ENCODE data around the gene FARS2. TPM values are rescaled to one million over a fixed set of nuclear protein-coding genes. Genes with fewer than 3 reads are reported as not detected.

Gene FARS2
- total and polyA plus RNA-seq, 4 donors = 6.3 to 14.2 (median 10.5) TPM

- H3K4me1 ChIP-seq (ENCODE audit: control insufficient read depth in 1 of 2, insufficient read depth in 2 of 2, low read length in 2 of 2) = no peaks in the 10 kb centered on the region
- DNase-seq (no peak), ATAC-seq (ENCODE audit: low FRiP score) (no peak)
- no peak overlapping the region for H3K4me3 ChIP-seq (ENCODE audit: low read length in 2 of 2)
- H3K36me3 ChIP-seq (ENCODE audit: control insufficient read depth in 1 of 2, insufficient read depth in 2 of 2, low read length in 1 of 2) = no peaks in the 10 kb centered on the region
- H3K27me3 ChIP-seq (ENCODE audit: control insufficient read depth in 1 of 2, insufficient read depth in 2 of 2, low read length in 1 of 2) = no peaks in the 10 kb centered on the region
- intact Hi-C loops (cut with DNase I) = no loop called here
- WGBS, 2 donors = 82 to 88% methylated on average over 1 of the region's 1 CpG
- no peak overlapping the region for H3K27ac ChIP-seq (ENCODE audit: low read depth in 1 of 2, low read length in 2 of 2)
- H3K9me3 ChIP-seq (ENCODE audit: control insufficient read depth, low read length) = no peaks in the 10 kb centered on the region
These were observed 39.0 kb downstream of the FARS2 start for GRCh38 chr6:5300206-5300764.

DNA sequence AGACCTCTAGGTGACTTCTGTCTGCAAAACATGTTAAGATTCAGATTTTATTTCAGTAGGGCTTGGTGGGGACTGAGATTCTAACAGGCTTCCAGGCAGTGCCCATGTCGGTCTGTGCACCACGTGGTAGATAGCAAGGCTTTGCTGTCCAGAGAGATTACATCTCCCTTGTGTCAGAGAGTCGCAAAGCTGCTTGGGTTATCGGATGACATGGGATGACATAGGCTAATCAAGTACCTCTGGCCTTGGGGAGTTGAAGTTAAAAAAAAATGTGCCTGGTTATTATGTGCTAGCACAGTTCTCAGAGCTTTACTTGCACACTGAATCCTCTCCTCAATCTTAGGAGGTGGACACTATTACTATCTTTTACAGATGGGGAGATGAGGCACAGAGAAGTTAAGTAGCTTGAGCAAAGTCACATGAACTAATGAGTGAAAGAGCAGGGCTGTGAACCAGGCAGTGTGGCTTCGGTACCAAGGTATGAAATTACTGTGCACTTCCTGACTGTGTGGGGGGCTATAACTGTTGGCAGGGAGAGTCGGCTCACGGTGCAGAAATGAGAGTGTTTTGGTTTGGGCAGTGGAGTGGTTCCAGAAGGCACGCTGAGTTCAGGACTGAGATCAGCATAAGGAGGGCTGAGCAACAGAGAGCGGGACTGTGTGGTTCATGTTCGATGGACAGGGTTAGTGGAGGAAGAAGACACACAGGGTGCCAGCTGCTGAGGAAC lies 41.1 kb downstream of the FARS2 start:
- H3K4me3 ChIP-seq (ENCODE audit: low read length in 2 of 2) = no peak overlapping the region
- ATAC-seq (ENCODE audit: low FRiP score) (no peak), DNase-seq (no peak)
- intact Hi-C loops (cut with DNase I) = no loop called here
- H3K9me3 ChIP-seq (ENCODE audit: control insufficient read depth, low read length) = no peaks in the 10 kb centered on the region
- no peak overlapping the region for H3K27ac ChIP-seq (ENCODE audit: low read depth in 1 of 2, low read length in 2 of 2)
- 37 to 38% methylated on average over 10 of the region's 10 CpGs for WGBS, 2 donors
- H3K27me3 ChIP-seq (ENCODE audit: control insufficient read depth in 1 of 2, insufficient read depth in 2 of 2, low read length in 1 of 2) = no peaks in the 10 kb centered on the region
- H3K4me1 ChIP-seq (ENCODE audit: control insufficient read depth in 1 of 2, insufficient read depth in 2 of 2, low read length in 2 of 2) = no peaks in the 10 kb centered on the region
- no peaks in the 10 kb centered on the region for H3K36me3 ChIP-seq (ENCODE audit: control insufficient read depth in 1 of 2, insufficient read depth in 2 of 2, low read length in 1 of 2)

DNA sequence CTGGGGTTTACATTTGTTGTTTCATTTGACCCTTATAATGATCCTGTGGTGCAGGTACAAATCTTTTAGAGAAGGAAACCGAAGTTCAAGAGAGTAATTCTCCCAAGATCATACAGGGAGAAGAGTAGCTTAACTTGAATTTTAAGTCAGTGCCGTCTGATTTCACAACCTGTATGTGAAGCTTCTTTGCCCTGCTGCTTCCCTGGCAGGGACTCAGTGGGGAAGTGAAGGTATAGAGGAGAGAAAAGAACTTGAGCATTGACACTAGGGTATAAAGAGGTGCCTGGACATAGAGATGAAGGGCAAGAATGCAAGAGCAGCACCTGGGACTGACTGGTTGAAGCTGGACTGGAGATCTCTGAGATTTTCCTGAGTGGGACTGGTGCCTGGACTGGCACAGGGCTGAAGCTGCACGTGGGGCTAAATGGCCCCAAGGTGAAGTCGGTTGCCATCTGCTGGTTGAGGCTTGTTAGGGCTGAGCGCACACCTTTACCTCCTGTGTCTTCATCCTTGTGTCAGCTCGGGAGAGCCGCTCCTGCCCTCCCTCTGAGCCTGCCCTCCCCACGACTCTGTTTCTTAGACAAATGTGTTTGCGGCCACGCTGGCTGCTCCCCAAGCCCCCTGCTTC lies 41.8 kb downstream of the FARS2 start:
- intact Hi-C loops (cut with DNase I) = no loop called here
- ATAC-seq (ENCODE audit: low FRiP score) (no peak), DNase-seq (no peak)
- 75 to 76% methylated on average over 10 of the region's 10 CpGs for WGBS, 2 donors
- H3K9me3 ChIP-seq (ENCODE audit: control insufficient read depth, low read length) = no peaks in the 10 kb centered on the region
- no peaks in the 10 kb centered on the region for H3K4me1 ChIP-seq (ENCODE audit: control insufficient read depth in 1 of 2, insufficient read depth in 2 of 2, low read length in 2 of 2)
- H3K27me3 ChIP-seq (ENCODE audit: control insufficient read depth in 1 of 2, insufficient read depth in 2 of 2, low read length in 1 of 2) = no peaks in the 10 kb centered on the region
- H3K27ac ChIP-seq (ENCODE audit: low read depth in 1 of 2, low read length in 2 of 2) = no peak overlapping the region
- H3K4me3 ChIP-seq (ENCODE audit: low read length in 2 of 2) = no peak overlapping the region
- H3K36me3 ChIP-seq (ENCODE audit: control insufficient read depth in 1 of 2, insufficient read depth in 2 of 2, low read length in 1 of 2) = no peaks in the 10 kb centered on the region

GRCh38 chr6:5303682-5304081 lies 42.4 kb downstream of the FARS2 start:
- no peak for DNase-seq
- no peak for ATAC-seq (ENCODE audit: low FRiP score)

DNA sequence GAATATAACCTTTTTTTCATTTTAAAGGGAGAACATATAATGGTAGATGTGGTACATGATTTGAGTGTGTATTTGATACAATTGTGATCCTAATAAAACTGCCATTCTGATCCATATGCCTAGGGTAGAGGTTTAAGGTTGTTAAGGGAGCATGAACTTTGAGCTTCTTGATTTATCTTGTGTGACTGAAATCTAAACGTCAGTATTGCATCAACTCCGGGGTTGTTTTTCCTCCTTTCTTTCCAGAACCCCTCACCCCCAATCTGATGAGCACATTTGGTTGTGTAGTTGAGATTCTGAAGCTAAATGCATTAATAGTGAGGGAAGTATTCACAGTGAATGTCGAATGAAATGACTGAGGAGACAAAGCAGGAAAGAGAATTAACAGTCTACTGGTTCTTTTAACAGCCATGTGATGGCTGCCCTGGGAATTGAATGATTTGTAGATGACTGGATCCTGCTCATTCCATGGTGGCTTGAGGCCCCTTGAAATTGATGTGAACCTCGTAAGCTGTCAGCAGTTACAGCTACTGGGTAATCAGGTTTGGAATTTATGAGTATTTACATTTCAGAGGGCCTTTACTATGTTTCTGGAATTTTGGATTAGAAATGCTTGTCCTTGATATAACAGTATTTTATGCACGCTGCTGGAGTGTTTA lies 44.8 kb downstream of the FARS2 start:
- H3K27me3 ChIP-seq (ENCODE audit: control insufficient read depth in 1 of 2, insufficient read depth in 2 of 2, low read length in 1 of 2) = no peaks in the 10 kb centered on the region
- H3K27ac ChIP-seq (ENCODE audit: low read depth in 1 of 2, low read length in 2 of 2) = no peak overlapping the region
- WGBS, 2 donors = 62 to 76% methylated on average over 5 of the region's 5 CpGs
- intact Hi-C loops (cut with DNase I) = no loop called here
- no peak overlapping the region for H3K4me3 ChIP-seq (ENCODE audit: low read length in 2 of 2)
- no peak for ATAC-seq (ENCODE audit: low FRiP score)
- no peaks in the 10 kb centered on the region for H3K4me1 ChIP-seq (ENCODE audit: control insufficient read depth in 1 of 2, insufficient read depth in 2 of 2, low read length in 2 of 2)
- no peaks in the 10 kb centered on the region for H3K9me3 ChIP-seq (ENCODE audit: control insufficient read depth, low read length)
- no peak for DNase-seq
- no peaks in the 10 kb centered on the region for H3K36me3 ChIP-seq (ENCODE audit: control insufficient read depth in 1 of 2, insufficient read depth in 2 of 2, low read length in 1 of 2)

More at GRCh38 chr6:5303682-5304081, 42.4 kb downstream of the FARS2 start:
- Histone ChIP-seq H3K9me3 (ENCODE audit: control insufficient read depth, low read length) (no peaks in the 10 kb centered on the region), H3K27ac (ENCODE audit: low read depth in 1 of 2, low read length in 2 of 2) (no peak overlapping the region), H3K27me3 (ENCODE audit: control insufficient read depth in 1 of 2, insufficient read depth in 2 of 2, low read length in 1 of 2) (no peaks in the 10 kb centered on the region), H3K4me1 (ENCODE audit: control insufficient read depth in 1 of 2, insufficient read depth in 2 of 2, low read length in 2 of 2) (no peaks in the 10 kb centered on the region), H3K36me3 (ENCODE audit: control insufficient read depth in 1 of 2, insufficient read depth in 2 of 2, low read length in 1 of 2) (no peaks in the 10 kb centered on the region), H3K4me3 (ENCODE audit: low read length in 2 of 2) (no peak overlapping the region)
- intact Hi-C loops (cut with DNase I) = no loop called here
- 93% methylated on average over 8 of the region's 8 CpGs for WGBS, 2 donors

DNA sequence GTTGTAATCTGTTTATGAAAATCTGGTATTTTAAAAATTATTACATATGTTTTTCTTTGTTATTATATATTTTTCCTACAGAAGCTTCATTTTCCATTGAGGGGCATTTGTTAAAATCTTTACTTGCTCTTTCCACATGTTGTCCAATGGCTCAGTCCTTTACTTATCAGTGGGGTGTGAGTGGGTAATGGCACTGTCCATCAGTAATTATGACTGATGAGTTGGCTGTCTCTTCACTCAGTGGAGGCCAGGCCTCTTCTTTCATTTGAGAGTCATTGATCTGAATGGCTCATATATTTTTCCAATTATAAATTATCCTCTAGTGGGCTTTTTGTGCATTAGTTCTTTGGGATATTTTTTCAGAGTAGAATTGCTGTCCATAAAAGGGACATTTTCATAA lies 45.7 kb downstream of the FARS2 start:
- Histone ChIP-seq H3K27ac (ENCODE audit: low read depth in 1 of 2, low read length in 2 of 2) (no peak overlapping the region), H3K4me3 (ENCODE audit: low read length in 2 of 2) (no peak overlapping the region), H3K4me1 (ENCODE audit: control insufficient read depth in 1 of 2, insufficient read depth in 2 of 2, low read length in 2 of 2) (no peaks in the 10 kb centered on the region), H3K9me3 (ENCODE audit: control insufficient read depth, low read length) (no peaks in the 10 kb centered on the region), H3K27me3 (ENCODE audit: control insufficient read depth in 1 of 2, insufficient read depth in 2 of 2, low read length in 1 of 2) (no peaks in the 10 kb centered on the region), H3K36me3 (ENCODE audit: control insufficient read depth in 1 of 2, insufficient read depth in 2 of 2, low read length in 1 of 2) (no peaks in the 10 kb centered on the region)
- intact Hi-C loops (cut with DNase I) = no loop called here
- DNase-seq (no peak), ATAC-seq (ENCODE audit: low FRiP score) (no peak)

DNA sequence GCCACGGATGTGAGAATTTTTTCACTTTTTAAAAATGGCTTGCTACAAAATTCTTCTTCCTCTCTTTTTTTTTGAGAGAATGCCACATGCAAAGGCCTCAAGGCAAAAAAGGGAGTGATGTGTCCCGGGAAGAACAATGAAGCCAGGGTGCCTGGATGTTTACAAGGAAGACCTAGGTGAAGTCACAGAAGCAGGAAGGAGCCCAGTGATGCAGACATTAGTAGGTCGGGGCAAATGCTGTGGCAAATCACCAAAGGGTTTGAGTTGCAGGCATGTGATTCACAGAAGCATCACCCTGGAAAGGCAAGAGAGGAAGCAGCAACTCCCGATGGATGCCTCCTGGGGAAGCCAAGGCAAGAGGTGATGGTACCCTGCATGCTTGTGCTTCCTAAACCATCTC lies 46.8 kb downstream of the FARS2 start:
- Histone ChIP-seq H3K9me3 (ENCODE audit: control insufficient read depth, low read length) (no peaks in the 10 kb centered on the region), H3K4me3 (ENCODE audit: low read length in 2 of 2) (no peak overlapping the region), H3K4me1 (ENCODE audit: control insufficient read depth in 1 of 2, insufficient read depth in 2 of 2, low read length in 2 of 2) (no peaks in the 10 kb centered on the region), H3K27ac (ENCODE audit: low read depth in 1 of 2, low read length in 2 of 2) (no peak overlapping the region), H3K36me3 (ENCODE audit: control insufficient read depth in 1 of 2, insufficient read depth in 2 of 2, low read length in 1 of 2) (no peaks in the 10 kb centered on the region), H3K27me3 (ENCODE audit: control insufficient read depth in 1 of 2, insufficient read depth in 2 of 2, low read length in 1 of 2) (no peaks in the 10 kb centered on the region)
- intact Hi-C loops (cut with DNase I) = no loop called here
- DNase-seq (no peak), ATAC-seq (ENCODE audit: low FRiP score) (no peak)
- 85 to 86% methylated on average over 4 of the region's 4 CpGs for WGBS, 2 donors

DNA sequence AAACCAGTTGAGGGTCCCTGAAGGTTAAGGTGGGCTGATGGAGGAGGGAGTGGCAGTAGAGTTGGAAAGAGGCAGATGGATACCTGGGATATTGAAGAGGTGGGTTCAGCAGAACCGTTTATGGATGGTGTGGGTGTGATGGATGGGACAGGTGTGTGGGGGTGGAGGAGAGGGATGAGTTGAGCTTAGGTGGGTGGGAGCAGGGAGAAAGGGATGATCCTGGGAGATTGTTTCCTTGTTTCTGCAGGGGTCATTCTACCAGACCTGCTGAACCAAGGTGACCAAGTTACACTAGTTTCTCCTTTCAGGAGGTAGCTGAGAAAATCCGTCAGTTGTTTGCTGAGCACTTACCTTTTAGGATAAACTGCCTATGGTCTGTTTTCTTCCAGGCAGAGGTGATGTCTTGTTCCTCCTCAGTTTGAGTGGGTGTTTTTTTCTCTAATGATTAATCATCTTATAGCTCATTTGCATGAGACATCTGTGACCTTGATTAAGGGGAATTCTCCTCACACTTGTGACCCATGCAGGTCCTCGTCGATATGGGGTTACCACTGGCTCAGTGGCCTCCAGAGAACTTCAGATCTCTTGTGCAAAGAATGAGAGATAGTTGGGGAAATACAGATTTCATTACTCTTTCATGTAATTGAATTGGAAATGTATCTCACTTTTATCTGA lies 53.0 kb downstream of the FARS2 start:
- Histone ChIP-seq H3K4me3 (ENCODE audit: low read length in 2 of 2) (no peak overlapping the region), H3K36me3 (ENCODE audit: control insufficient read depth in 1 of 2, insufficient read depth in 2 of 2, low read length in 1 of 2) (no peaks in the 10 kb centered on the region), H3K27ac (ENCODE audit: low read depth in 1 of 2, low read length in 2 of 2) (no peak overlapping the region), H3K4me1 (ENCODE audit: control insufficient read depth in 1 of 2, insufficient read depth in 2 of 2, low read length in 2 of 2) (no peaks in the 10 kb centered on the region), H3K9me3 (ENCODE audit: control insufficient read depth, low read length) (peaks cover under 1% of the 10 kb centered on the region), H3K27me3 (ENCODE audit: control insufficient read depth in 1 of 2, insufficient read depth in 2 of 2, low read length in 1 of 2) (no peaks in the 10 kb centered on the region)
- no peak for DNase-seq
- 85 to 88% methylated on average over 4 of the region's 4 CpGs for WGBS, 2 donors
- ATAC-seq (ENCODE audit: low FRiP score) = no peak
- intact Hi-C loops (cut with DNase I) = no loop called here
